ENCODE data around the gene SSU72.

DNA sequence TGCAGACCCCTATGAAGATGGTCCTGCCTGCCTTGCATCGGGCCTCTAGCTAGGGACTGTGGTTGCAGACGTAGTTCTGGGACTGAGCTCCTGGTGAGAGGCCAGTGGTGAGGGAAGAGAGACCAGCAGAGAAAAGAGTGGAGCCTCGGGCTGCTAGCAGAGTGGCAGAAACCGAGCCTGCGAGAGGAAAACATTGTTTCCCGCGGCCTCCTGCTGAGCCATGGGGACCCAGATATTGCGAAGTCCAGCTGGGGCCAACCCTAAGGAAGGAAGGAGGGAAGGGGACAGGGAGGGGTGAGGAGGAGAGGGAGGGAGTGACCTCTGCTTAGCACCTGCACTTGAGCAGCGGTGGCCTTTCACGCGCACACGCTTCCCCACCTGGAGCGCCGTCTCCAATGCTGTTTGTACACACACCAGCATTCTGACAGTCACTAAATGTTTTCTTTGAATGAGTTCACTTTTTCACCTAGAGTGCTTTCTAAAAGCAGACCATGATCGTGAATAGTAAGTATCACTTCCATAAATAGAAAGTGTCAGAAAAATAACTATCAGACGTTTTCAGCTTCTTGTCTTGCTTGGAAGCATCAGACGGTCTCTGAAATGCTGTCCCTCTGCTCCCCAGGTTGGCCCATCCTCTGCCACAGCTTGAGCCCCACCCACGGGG lies 27.8 kb upstream of the SSU72 start:
- no peak for TF ChIP-seq EZH2phosphoT487 (conservative IDR thresholded peaks at IDR 0.05; ENCODE audit: low read length)
- TF ChIP-seq, protein P1, sequence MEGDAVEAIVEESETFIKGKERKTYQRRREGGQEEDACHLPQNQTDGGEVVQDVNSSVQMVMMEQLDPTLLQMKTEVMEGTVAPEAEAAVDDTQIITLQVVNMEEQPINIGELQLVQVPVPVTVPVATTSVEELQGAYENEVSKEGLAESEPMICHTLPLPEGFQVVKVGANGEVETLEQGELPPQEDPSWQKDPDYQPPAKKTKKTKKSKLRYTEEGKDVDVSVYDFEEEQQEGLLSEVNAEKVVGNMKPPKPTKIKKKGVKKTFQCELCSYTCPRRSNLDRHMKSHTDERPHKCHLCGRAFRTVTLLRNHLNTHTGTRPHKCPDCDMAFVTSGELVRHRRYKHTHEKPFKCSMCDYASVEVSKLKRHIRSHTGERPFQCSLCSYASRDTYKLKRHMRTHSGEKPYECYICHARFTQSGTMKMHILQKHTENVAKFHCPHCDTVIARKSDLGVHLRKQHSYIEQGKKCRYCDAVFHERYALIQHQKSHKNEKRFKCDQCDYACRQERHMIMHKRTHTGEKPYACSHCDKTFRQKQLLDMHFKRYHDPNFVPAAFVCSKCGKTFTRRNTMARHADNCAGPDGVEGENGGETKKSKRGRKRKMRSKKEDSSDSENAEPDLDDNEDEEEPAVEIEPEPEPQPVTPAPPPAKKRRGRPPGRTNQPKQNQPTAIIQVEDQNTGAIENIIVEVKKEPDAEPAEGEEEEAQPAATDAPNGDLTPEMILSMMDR (IDR thresholded peaks at IDR 0.05; ENCODE audit: insufficient read depth, low read length, poor library complexity, severe bottlenecking) = no peak
